Islet of Langerhans (tissue), 1 donor: ENCODE data around the gene SCAI.
"Not testable (repeated sequence)": the region's sequence is repeated elsewhere in the genome, so short reads cannot be mapped to it uniquely, and the experiment has no call there.

ENCODE experiments used
- FAIRE-seq: peaks from one replicate; lab custom pipeline; 2011; peaks lifted over from hg19 to GRCh38; lab: Jason Lieb, UNC

Gene SCAI

GRCh38 chr9:125103021-125103420, 40.3 kb downstream of the SCAI start:
- no peak for FAIRE-seq

GRCh38 chr9:125100822-125101221, 42.5 kb downstream of the SCAI start:
- FAIRE-seq, result no peak

GRCh38 chr9:125099816-125100215, 43.5 kb downstream of the SCAI start:
- FAIRE-seq, result no peak

- no peak for FAIRE-seq
Observed at GRCh38 chr9:125095821-125096443, 47.4 kb downstream of the SCAI start.

- FAIRE-seq, result no peak
Observed at GRCh38 chr9:125091121-125091520, 52.2 kb downstream of the SCAI start.

- FAIRE-seq, result no peak
Observed at GRCh38 chr9:125089331-125089730, 54.0 kb downstream of the SCAI start.

- FAIRE-seq, result no peak
Observed at GRCh38 chr9:125088752-125089151, 54.6 kb downstream of the SCAI start.

- FAIRE-seq, result no peak
Observed at GRCh38 chr9:125085703-125086477, 57.4 kb downstream of the SCAI start.

- FAIRE-seq, result not testable (repeated sequence)
Observed at GRCh38 chr9:125082197-125082596, 61.1 kb downstream of the SCAI start.

GRCh38 chr9:125080797-125081196, 62.5 kb downstream of the SCAI start:
- FAIRE-seq, result not testable (repeated sequence)

- FAIRE-seq, result no peak
Observed at GRCh38 chr9:125079931-125080330, 63.4 kb downstream of the SCAI start.

- no peak for FAIRE-seq
Observed at GRCh38 chr9:125075997-125076396, 67.3 kb downstream of the SCAI start.

GRCh38 chr9:125074976-125075375, 68.4 kb downstream of the SCAI start:
- no peak for FAIRE-seq

- no peak for FAIRE-seq
Observed at GRCh38 chr9:125066839-125067619, 76.3 kb downstream of the SCAI start.

GRCh38 chr9:125061391-125061790, 81.9 kb downstream of the SCAI start:
- FAIRE-seq, result no peak

- FAIRE-seq, result no peak
Observed at GRCh38 chr9:125049212-125050049, 93.9 kb downstream of the SCAI start.

GRCh38 chr9:125043631-125044030, 99.7 kb downstream of the SCAI start:
- FAIRE-seq, result no peak

GRCh38 chr9:125043148-125043547, 100.2 kb downstream of the SCAI start:
- FAIRE-seq, result no peak

GRCh38 chr9:125038166-125038565, 105.2 kb downstream of the SCAI start:
- no peak for FAIRE-seq

GRCh38 chr9:125028041-125028440, 115.3 kb downstream of the SCAI start:
- no peak for FAIRE-seq

GRCh38 chr9:125024917-125025316, 118.4 kb downstream of the SCAI start:
- FAIRE-seq, result no peak

GRCh38 chr9:125021069-125021468, 122.3 kb downstream of the SCAI start:
- no peak for FAIRE-seq
